Measurements from ENCODE around the gene AKR1A1.
A peak's percentile ranks its signal among the peaks of the same experiment; 100 is the strongest.

DNA sequence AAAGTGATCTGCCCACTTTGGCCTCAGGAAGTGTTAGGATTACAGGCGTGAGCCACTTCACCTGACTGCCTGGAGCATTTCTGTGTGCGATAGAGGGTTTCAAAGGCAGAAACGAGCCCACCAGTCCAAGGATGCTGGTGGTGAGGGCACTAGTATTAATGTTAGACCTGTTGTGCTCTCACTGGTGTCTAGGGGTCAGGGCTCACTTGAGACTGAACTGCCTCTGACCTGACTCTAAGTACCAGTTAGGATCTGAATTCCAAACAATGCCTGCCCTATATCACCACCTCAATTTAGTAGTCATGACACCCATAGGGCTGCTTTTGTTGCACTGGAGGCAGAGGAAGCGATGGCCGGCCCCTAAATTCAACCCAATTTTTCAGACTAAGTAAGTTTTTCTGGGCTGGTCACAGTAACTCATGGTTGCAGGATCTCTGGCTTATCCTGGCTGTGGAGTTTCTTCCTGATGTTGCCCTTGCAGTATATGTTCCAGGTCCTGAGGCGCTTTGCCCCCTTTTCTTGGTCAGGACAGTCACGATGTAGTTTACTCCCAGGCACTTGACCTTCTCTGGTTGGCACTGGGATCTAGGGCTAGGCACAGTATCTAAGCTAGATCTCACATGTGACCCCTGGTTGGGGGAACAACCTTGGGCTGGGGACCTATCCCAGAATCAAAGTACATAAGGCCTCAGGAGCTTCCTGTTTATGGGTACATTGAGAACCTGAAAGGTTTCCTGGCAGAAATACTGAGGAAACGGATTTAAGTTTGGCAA lies 68.7 kb downstream of the AKR1A1 start:
- TF ChIP-seq, protein P1, sequence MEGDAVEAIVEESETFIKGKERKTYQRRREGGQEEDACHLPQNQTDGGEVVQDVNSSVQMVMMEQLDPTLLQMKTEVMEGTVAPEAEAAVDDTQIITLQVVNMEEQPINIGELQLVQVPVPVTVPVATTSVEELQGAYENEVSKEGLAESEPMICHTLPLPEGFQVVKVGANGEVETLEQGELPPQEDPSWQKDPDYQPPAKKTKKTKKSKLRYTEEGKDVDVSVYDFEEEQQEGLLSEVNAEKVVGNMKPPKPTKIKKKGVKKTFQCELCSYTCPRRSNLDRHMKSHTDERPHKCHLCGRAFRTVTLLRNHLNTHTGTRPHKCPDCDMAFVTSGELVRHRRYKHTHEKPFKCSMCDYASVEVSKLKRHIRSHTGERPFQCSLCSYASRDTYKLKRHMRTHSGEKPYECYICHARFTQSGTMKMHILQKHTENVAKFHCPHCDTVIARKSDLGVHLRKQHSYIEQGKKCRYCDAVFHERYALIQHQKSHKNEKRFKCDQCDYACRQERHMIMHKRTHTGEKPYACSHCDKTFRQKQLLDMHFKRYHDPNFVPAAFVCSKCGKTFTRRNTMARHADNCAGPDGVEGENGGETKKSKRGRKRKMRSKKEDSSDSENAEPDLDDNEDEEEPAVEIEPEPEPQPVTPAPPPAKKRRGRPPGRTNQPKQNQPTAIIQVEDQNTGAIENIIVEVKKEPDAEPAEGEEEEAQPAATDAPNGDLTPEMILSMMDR (IDR thresholded peaks at IDR 0.05), result no peak
- TF ChIP-seq POLR2A (IDR thresholded peaks at IDR 0.05; ENCODE audit: low read depth), result no peak
- TF ChIP-seq POLR2AphosphoS5 (IDR thresholded peaks at IDR 0.05), result peak; percentile 45 to 51
- no peak for TF ChIP-seq EP300 (IDR thresholded peaks at IDR 0.05)

Data from esophagus muscularis mucosa (tissue), 4 donors.